ENCODE data around the gene PIGU. TPM values are rescaled to one million over a fixed set of nuclear protein-coding genes. Genes with fewer than 3 reads are reported as not detected.

The PIGU gene
- polyA plus RNA-seq, 1 experiment = 35.2 TPM

DNA sequence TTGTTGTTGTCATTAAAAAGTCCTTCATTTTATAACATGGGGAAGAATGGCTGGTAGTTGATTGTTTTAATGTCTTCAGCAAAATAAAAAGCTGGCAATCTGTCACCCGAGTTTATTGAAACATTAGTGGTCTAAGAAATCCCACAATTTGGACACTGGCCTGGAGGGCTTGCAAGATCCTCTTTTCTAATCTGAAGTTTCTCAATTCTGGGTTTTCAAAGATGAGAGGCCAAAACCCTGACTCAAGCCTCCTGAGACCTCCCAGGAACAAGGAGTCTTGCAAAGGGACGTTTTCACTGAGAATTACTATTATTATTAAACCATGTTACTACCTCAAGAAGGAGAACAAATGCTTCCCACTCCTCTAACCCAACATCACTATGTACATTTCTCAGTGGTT, 98.9 kb downstream of the PIGU start:
- POLR2A ChIA-PET = no interaction called here
- Histone ChIP-seq H3K27me3 (ENCODE audit: control insufficient read depth, insufficient read depth, low read length) (no peaks in the 10 kb centered on the region), H3K4me3 (ENCODE audit: low read depth, low read length) (no peak overlapping the region), H3K36me3 (ENCODE audit: control insufficient read depth, insufficient read depth, low read length) (peaks cover 4% of the 10 kb centered on the region)
- CTCF ChIA-PET = interaction anchor here (1.1 to 4.0 kb wide), 5 partner anchors 103 to 191 kb away, joined by 3 to 50 read pairs (median 7); no protein-coding TSS in a partner anchor
- no peak for DNase-seq (ENCODE audit: low read depth)
- TF ChIP-seq, protein P1, sequence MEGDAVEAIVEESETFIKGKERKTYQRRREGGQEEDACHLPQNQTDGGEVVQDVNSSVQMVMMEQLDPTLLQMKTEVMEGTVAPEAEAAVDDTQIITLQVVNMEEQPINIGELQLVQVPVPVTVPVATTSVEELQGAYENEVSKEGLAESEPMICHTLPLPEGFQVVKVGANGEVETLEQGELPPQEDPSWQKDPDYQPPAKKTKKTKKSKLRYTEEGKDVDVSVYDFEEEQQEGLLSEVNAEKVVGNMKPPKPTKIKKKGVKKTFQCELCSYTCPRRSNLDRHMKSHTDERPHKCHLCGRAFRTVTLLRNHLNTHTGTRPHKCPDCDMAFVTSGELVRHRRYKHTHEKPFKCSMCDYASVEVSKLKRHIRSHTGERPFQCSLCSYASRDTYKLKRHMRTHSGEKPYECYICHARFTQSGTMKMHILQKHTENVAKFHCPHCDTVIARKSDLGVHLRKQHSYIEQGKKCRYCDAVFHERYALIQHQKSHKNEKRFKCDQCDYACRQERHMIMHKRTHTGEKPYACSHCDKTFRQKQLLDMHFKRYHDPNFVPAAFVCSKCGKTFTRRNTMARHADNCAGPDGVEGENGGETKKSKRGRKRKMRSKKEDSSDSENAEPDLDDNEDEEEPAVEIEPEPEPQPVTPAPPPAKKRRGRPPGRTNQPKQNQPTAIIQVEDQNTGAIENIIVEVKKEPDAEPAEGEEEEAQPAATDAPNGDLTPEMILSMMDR (IDR thresholded peaks at IDR 0.05; ENCODE audit: insufficient read depth, low read depth, low read length) = no peak

DNA sequence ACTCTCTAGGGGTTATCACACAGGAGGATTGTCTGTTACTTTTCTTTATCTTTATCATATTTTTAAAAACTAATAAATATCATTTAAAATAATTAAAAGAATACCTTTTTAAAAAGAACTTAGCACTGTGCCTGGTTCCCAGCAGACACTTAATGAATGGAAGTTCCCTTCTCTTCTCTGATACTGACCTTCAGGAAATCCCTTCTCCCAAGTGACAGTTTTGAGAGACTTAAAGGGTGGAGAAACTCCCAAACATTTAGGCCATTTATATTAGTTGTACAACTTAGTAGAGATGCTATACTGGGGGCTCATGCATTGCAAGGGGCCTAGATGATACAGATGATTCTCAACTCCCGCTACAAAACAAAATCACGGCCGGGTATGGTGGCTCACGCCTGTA, 99.8 kb downstream of the PIGU start:
- TF ChIP-seq, protein P1 (IDR thresholded peaks at IDR 0.05; ENCODE audit: insufficient read depth, low read depth, low read length) = no peak
- no peaks in the 10 kb centered on the region for H3K27me3 ChIP-seq (ENCODE audit: control insufficient read depth, insufficient read depth, low read length)
- ChIA-PET CTCF (interaction anchor here (3.3 to 4.0 kb wide), 2 partner anchors 130 to 192 kb away, joined by 22 to 50 read pairs; no protein-coding TSS in a partner anchor), POLR2A (no interaction called here)
- no peak overlapping the region for H3K4me3 ChIP-seq (ENCODE audit: low read depth, low read length)
- no peak for DNase-seq (ENCODE audit: low read depth)
- H3K36me3 ChIP-seq (ENCODE audit: control insufficient read depth, insufficient read depth, low read length) = peaks cover 4% of the 10 kb centered on the region

DNA sequence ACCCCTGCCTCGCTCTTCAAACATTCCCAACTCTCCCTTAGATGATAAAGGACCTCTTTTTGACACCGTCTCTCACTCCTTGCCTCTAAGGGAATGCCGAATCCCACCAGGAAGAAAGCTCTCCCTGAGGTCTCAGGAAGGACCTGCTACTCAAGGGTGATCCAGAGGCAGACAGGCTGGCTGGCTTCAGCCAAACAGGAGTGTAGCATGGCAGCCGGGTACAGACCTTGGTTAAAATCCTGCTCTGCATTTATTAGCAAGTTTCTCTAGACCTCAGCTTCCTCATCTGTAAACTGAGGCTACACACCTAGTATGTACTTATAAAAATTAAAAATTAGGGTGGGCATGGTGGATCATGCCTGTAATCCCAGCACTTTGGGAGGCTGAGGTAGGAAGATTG, 101.1 kb downstream of the PIGU start:
- Histone ChIP-seq H3K36me3 (ENCODE audit: control insufficient read depth, insufficient read depth, low read length) (peaks cover 4% of the 10 kb centered on the region), H3K27me3 (ENCODE audit: control insufficient read depth, insufficient read depth, low read length) (no peaks in the 10 kb centered on the region), H3K4me3 (ENCODE audit: low read depth, low read length) (no peak overlapping the region)
- DNase-seq (ENCODE audit: low read depth) = no peak
- ChIA-PET POLR2A (no interaction called here), CTCF (no interaction called here)
- TF ChIP-seq, protein P1 (IDR thresholded peaks at IDR 0.05; ENCODE audit: insufficient read depth, low read depth, low read length) = no peak

DNA sequence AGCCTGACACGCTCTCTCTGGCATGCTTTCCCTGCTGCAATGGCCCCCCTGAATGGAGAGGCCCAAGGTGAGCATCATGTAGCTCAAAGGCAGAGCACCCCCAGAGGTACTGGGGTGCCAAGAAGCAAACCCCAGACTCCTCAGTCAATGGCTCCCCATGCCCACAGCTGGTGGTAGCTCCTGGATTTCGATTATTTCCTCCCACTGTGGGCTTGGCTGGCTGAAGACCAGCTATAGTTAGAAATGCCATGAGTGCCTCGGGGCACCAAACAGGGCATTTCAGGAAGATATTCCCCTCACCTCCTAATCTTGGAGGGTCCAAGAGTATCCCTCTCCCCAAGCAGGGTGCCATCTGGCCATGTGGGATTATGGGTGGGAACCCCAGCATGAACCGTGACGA, 101.6 kb downstream of the PIGU start:
- peaks cover 4% of the 10 kb centered on the region for H3K36me3 ChIP-seq (ENCODE audit: control insufficient read depth, insufficient read depth, low read length)
- ChIA-PET POLR2A (no interaction called here), CTCF (interaction anchor here (0.5 kb wide), 1 partner anchor 77 kb away, joined by 3 read pairs; no protein-coding TSS in a partner anchor)
- DNase-seq (ENCODE audit: low read depth) = no peak
- no peak overlapping the region for H3K4me3 ChIP-seq (ENCODE audit: low read depth, low read length)
- TF ChIP-seq, protein P1 (IDR thresholded peaks at IDR 0.05; ENCODE audit: insufficient read depth, low read depth, low read length) = no peak
- H3K27me3 ChIP-seq (ENCODE audit: control insufficient read depth, insufficient read depth, low read length) = no peaks in the 10 kb centered on the region

DNA sequence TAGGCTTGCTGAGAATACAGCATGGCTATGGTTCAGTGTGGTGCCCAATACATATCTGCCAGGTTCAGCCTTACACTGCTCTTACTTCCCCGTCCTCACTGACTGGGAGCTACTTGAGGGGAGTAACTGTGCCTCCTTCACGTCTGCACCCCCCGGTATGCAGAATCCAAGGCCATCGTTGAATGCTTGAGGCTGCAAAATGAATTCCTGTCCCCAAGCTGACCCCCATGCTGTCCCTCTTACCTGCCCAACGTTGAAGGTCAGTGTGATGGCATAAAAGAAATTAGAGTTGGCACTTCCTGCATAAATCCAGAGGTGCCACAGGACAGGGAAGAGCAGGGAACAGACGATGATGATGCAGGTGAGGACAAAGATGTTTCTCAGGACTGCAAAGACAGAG, 102.0 kb downstream of the PIGU start:
- TF ChIP-seq, protein P1 (IDR thresholded peaks at IDR 0.05; ENCODE audit: insufficient read depth, low read depth, low read length) = no peak
- Histone ChIP-seq H3K27me3 (ENCODE audit: control insufficient read depth, insufficient read depth, low read length) (no peaks in the 10 kb centered on the region), H3K4me3 (ENCODE audit: low read depth, low read length) (no peak overlapping the region), H3K36me3 (ENCODE audit: control insufficient read depth, insufficient read depth, low read length) (peaks cover 4% of the 10 kb centered on the region)
- no peak for DNase-seq (ENCODE audit: low read depth)
- ChIA-PET CTCF (interaction anchor here (0.5 to 2.0 kb wide), 3 partner anchors 10 to 194 kb away, joined by 3 to 6 read pairs (median 3); no protein-coding TSS in a partner anchor), POLR2A (no interaction called here)
